Glutamatergic neuron (in vitro differentiated cells): ENCODE results near the gene RBMS1. TPM values are rescaled to one million over a fixed set of nuclear protein-coding genes. Genes with fewer than 3 reads are reported as not detected.

ENCODE experiments used
- DNase-seq: peaks from one replicate; pipeline ENCODE4 v3.0.0; 2022
- H3K27ac Mint-ChIP-seq: one replicate; pipeline ENCODE4 v1.8.0; 2020; ENCODE audit warnings: mild to moderate bottlenecking, mixed read lengths, inconsistent platforms; ENCODE audit not compliant: unreplicated experiment
- H3K27me3 Mint-ChIP-seq: one replicate; pipeline ENCODE4 v1.8.0; 2020; ENCODE audit warnings: mild to moderate bottlenecking, moderate library complexity, mixed read lengths, inconsistent platforms; ENCODE audit not compliant: unreplicated experiment
- H3K36me3 Mint-ChIP-seq: one replicate; pipeline ENCODE4 v1.8.0; 2020; ENCODE audit warnings: mild to moderate bottlenecking, mixed read lengths, inconsistent platforms; ENCODE audit not compliant: unreplicated experiment
- H3K4me1 Mint-ChIP-seq: one replicate; pipeline ENCODE4 v1.8.0; 2020; ENCODE audit warnings: mild to moderate bottlenecking, low read depth, mixed read lengths, inconsistent platforms; ENCODE audit not compliant: unreplicated experiment
- H3K4me3 Mint-ChIP-seq: one replicate; pipeline ENCODE4 v1.8.0; 2020; ENCODE audit warnings: mild to moderate bottlenecking, mixed read lengths, inconsistent platforms; ENCODE audit not compliant: unreplicated experiment
- H3K9me3 Mint-ChIP-seq: one replicate; pipeline ENCODE4 v1.8.0; 2020; ENCODE audit warnings: mild to moderate bottlenecking, moderate library complexity, mixed read lengths, inconsistent platforms; ENCODE audit not compliant: unreplicated experiment
- total RNA-seq: library from RNA; stranded (reverse); fragmentation: NEBNext Ultra II Directional; extraction: Animal tissue kit (Norgen Biotek cat#: 25700); gene quantifications from one replicate; pipeline ENCODE4 v1.2.1, GENCODE V29; 2021; ENCODE audit not compliant: unreplicated experiment
- TF ChIP-seq, protein P1 (sequence below): fragments of 200-600 bp; sonication (generic); IDR thresholded peaks from one replicate; pipeline ENCODE4 v1.5.0; 2021; ENCODE audit not compliant: partially characterized antibody, unreplicated experiment

Gene RBMS1
- total RNA-seq, 1 donor from 2014 or later, result 142 TPM

GRCh38 chr2:160362541-160362940 lies 131.1 kb downstream of the RBMS1 start:
- Mint-ChIP-seq H3K9me3 (peaks cover 7% of the 10 kb centered on the region), H3K4me1 (peaks cover 22% of the 10 kb centered on the region), H3K4me3 (no peak overlapping the region), H3K27me3 (peaks cover 4% of the 10 kb centered on the region), H3K36me3 (no peaks in the 10 kb centered on the region), H3K27ac (no peak overlapping the region)
- no peak for DNase-seq
- TF ChIP-seq, protein P1, sequence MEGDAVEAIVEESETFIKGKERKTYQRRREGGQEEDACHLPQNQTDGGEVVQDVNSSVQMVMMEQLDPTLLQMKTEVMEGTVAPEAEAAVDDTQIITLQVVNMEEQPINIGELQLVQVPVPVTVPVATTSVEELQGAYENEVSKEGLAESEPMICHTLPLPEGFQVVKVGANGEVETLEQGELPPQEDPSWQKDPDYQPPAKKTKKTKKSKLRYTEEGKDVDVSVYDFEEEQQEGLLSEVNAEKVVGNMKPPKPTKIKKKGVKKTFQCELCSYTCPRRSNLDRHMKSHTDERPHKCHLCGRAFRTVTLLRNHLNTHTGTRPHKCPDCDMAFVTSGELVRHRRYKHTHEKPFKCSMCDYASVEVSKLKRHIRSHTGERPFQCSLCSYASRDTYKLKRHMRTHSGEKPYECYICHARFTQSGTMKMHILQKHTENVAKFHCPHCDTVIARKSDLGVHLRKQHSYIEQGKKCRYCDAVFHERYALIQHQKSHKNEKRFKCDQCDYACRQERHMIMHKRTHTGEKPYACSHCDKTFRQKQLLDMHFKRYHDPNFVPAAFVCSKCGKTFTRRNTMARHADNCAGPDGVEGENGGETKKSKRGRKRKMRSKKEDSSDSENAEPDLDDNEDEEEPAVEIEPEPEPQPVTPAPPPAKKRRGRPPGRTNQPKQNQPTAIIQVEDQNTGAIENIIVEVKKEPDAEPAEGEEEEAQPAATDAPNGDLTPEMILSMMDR, result no peak

GRCh38 chr2:160362018-160362417 lies 131.6 kb downstream of the RBMS1 start:
- Mint-ChIP-seq H3K36me3 (no peaks in the 10 kb centered on the region), H3K9me3 (peaks cover 7% of the 10 kb centered on the region), H3K4me1 (peaks cover 22% of the 10 kb centered on the region), H3K27ac (no peak overlapping the region), H3K4me3 (no peak overlapping the region), H3K27me3 (peaks cover 4% of the 10 kb centered on the region)
- no peak for DNase-seq
- TF ChIP-seq, protein P1, result no peak

DNA sequence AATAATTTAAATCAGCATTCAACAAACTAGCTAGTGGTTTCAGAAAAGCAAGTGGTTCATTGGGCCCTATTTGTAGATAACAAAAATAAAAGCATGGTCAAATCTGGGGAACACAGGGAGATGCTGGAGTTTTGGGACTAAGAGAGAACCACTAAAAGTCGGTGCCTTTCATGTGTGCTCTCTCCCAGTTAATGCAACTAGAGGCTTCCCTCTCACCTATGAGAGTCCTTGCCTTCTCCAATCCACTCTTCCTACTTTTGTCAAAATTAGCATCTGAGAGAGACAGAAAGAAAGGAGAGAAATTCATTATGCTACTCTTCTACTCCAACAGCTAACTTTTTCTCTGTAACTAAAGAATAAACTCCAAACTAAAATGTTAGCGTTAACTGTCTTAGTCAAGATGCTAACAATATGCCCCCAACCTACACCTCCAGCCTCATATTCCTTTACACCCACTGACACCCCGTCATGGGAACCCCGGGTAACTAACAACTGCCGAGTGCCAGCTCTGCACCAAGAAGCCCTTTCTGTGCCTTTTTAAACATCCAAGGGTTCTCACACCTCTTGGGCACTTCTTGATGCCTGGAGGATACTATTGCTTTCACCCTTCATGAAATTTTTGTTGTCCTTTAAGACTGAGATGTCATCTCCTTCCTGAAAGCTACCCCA lies 133.4 kb downstream of the RBMS1 start:
- Mint-ChIP-seq H3K27me3 (peaks cover 6% of the 10 kb centered on the region), H3K4me3 (no peak overlapping the region), H3K27ac (no peak overlapping the region), H3K36me3 (no peaks in the 10 kb centered on the region), H3K4me1 (peaks cover 17% of the 10 kb centered on the region), H3K9me3 (peaks cover 7% of the 10 kb centered on the region)
- no peak for DNase-seq
- TF ChIP-seq, protein P1, result no peak

- no peaks in the 10 kb centered on the region for H3K36me3 Mint-ChIP-seq
- H3K27ac Mint-ChIP-seq, result no peak overlapping the region
- TF ChIP-seq, protein P1, result no peak
- no peak for DNase-seq
- peaks cover 5% of the 10 kb centered on the region for H3K9me3 Mint-ChIP-seq
- H3K4me3 Mint-ChIP-seq, result no peak overlapping the region
- peaks cover 11% of the 10 kb centered on the region for H3K4me1 Mint-ChIP-seq
- H3K27me3 Mint-ChIP-seq, result peaks cover 6% of the 10 kb centered on the region
Observed at GRCh38 chr2:160358046-160358445, 135.6 kb downstream of the RBMS1 start.

DNA sequence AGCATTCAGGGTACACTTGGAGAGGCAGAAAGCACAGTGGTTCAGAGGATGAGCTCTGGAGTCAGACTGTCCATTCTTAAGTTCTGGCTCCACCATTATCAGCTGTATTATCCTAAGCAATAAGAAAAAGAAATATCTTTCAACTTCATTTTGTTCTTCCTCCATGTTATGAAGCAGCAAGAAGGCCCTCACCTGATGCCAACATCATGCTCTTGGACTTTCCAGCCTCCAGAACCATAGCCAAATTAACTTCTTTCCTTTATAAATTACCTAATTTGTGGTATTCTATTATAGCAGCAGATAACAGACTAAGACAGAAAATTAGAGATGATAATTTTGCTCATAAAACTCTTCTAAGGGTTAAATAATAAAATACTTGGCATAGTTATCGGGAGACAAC lies 137.1 kb downstream of the RBMS1 start:
- no peak overlapping the region for H3K27ac Mint-ChIP-seq
- H3K4me3 Mint-ChIP-seq, result no peak overlapping the region
- H3K4me1 Mint-ChIP-seq, result peaks cover 11% of the 10 kb centered on the region
- peaks cover 5% of the 10 kb centered on the region for H3K9me3 Mint-ChIP-seq
- H3K36me3 Mint-ChIP-seq, result no peaks in the 10 kb centered on the region
- no peak for DNase-seq
- TF ChIP-seq, protein P1, result no peak
- peaks cover 6% of the 10 kb centered on the region for H3K27me3 Mint-ChIP-seq
